ENCODE measurements around the gene SHROOM3.

Gene SHROOM3

DNA sequence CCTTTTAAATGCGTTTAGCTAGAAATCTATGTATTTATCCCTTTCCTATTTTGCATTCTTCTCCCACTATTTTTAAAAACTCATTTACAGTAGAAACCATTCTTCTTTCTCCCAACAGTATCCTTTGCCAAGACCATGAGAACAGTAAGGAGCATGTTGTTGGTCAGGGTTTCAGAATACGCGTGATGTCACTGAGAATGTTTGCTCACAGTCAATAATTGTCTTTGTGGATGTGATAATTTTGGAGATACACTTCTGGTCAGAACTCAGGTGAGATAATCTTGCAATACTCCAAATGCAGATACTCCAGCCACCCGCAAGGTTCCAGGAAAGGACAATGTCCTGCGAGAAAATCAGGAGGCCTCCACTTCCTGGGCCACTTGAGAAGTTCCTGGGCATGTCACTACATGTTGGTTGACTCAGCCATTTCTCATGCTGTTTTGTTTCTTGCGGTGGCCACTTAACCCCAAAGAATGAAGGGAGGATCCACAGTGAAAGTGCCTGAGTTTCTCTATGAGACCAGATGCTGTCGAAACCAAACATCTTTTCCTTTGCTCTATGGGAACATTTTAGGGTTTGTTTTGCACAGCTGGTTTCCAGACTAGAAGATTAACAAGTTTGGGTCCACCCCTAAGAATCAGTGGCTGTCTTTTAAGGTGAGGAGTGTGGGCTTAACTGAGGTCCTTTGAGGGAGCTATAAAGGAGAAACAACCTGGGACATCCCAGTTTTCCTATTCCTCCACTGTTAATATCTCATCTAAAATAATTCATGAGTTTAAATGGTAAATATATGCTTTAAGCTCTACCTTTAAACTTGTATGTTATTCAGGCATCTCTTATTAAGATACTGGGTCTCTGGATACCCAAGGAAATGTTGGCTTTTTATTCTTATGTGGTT lies 346.9 kb downstream of the SHROOM3 start:
- DNase-seq (ENCODE audit: low read depth in 3 of 3): no peak

DNA sequence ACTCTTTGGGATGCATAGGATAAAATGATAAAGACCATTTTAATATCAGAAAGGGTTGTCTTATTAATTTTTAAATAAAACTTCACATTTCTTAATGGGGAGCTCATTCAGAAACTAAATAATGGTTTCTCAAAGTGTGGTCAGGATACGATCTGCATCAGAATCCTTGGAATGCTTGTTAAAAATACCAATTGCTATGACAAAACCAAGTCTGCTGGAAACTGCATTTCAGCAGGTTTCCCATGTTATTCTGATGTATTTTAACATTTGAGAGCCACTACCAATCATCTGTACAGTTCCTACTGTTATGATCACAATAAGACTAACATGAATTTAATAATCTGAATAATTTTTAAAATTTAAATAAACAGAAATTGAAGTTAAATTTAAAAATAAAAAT lies 347.8 kb downstream of the SHROOM3 start:
- DNase-seq (ENCODE audit: low read depth in 3 of 3): no peak

DNA sequence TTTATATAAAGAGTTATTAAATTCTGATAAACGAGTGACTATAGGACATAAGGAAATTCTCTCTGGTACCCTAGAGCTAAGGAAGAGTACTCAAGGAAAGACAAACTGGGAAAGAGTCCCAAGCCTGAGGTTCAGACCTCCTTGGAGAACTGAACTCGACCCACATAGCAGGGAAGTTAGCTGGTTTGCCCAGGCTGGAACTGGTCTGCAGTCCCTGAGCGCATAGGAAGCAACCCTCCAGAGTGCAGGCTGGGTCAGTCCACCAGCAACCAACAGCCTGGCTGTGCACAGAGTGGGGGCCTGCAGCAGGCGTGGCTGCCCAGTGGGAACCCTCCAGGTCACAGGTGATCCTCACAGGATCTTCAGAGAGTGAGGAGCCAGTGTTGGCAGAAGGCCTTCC lies 348.8 kb downstream of the SHROOM3 start:
- DNase-seq (ENCODE audit: low read depth in 3 of 3): no peak

DNA sequence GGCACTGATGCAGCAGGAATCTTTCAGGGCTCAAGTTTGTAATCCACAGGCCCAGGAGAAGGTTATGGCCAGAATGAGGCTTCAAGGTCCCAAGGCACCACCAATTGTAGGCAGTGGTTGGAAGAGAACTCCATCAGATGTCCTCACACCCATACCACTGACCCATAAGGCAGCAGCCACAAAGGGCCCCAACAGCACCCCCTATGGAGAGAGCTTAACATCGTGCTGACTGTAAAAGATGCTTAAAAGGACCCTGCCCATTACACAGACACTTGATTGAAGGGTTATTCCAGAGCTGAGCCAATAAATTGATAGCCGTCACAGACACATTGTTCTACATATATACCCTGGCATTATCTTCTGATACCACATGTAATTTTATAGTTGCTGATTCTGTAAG lies 349.2 kb downstream of the SHROOM3 start:
- no peak for DNase-seq (ENCODE audit: low read depth in 3 of 3)

DNA sequence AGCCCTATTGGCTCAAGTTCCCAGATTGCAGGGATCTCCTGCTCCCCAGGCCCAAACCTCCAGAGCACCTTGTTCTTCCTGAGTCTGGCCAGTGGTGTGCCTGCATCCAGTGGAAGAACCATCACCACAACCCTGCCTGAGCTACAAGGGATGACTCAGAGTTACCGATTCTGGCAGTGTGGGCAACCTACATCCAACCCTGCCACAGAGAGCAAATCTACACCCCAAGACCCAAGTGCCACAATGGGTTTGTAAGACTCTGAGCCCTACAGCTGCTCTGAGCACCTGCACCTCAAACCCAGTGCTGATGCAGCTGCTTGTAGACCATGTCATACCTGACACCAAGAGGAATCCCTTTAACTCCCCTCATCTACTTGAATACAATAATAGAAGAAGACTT lies 352.9 kb downstream of the SHROOM3 start:
- no peak for DNase-seq (ENCODE audit: low read depth in 3 of 3)

DNA sequence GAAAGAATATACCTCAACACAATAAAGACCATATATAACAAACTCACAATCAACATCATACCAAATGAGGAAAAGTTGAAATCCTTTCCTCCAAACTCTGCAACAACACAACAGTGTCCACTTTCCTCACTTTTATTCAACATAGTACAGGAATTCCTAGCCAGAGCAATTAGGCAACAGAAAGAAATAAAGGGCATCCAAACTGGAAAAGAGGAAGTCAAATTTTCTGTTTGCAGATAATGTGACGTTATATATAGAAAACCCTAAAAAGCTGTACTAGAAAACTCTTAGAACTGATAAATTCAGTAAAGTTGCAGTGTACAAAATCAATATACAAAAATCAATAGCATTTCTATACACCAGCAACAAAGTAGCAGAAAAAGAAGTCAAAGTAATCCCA lies 355.3 kb downstream of the SHROOM3 start:
- no peak for DNase-seq (ENCODE audit: low read depth in 3 of 3)

DNA sequence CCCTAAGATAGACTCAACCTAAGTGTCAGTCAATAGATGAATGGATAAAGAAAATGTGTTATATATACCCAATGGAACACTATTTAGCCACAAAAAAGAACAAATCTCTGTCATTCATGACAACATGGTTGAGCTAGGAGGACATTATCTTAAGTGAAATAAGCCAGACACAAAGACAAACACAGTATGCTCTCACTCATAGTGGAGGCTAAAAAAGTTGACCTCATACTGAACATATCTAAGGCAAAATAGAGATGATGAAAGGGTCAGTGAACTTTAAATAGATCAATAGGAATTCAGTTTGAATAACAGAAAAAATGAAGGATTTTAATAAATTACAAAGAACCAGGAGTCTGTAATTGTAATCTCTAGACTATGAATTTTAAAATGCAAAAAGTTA lies 356.4 kb downstream of the SHROOM3 start:
- DNase-seq (ENCODE audit: low read depth in 3 of 3): no peak

DNA sequence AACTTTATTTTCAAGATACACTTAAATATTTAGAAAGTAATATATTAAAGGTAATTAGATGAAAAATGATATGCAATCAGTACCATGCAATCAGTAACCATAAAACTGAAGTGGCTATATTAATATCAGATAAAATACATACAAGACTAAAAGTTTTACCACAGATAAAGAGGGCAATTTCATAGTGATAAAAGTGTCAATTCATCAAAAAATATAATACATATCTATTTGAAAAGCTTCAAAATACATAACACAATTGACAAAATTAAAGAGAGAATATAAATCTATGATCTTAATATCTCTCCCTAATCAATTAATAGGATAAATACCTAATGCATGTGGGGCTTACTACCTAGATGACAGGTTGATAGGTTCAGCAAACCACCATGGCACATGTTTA lies 357.4 kb downstream of the SHROOM3 start:
- no peak for DNase-seq (ENCODE audit: low read depth in 3 of 3)

DNA sequence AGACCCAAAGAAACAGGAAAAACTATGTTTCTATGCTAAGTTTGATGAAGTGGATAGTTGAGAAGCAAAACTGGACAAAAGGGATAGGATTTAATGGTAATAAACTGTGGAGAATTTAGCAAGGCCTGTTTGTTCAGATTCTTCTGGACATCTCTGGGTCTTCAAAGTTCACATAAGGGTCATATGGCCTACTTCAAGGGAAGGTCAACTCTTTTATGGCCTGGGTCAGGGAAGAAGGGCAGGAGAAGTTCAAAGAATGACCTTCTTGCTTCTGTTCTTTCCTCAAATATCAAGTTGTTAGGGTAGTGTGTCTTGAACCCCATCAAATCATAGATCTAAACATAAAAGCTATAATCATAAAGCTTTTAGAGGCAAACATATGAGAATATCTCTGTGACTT lies 360.2 kb downstream of the SHROOM3 start:
- DNase-seq (ENCODE audit: low read depth in 3 of 3): no peak

DNA sequence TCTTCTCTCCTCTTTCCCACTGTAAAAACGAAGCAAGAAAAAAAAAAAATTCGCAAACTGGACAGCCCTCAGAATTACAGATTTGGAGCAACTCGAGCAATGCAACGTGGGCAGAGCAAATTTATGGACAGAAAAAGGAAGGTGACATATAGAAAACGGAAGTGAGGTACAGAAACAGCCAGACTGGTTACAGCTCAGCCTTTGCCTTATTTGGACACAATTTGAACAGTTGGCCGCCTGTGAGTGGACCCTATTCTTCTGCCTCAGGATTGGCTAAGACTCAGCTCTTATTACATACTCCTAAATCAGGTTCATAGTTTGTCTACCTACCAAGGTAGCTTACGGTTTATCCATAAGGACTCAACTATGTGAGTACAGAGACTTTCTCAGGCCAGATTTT lies 364.1 kb downstream of the SHROOM3 start:
- DNase-seq (ENCODE audit: low read depth in 3 of 3): no peak

DNA sequence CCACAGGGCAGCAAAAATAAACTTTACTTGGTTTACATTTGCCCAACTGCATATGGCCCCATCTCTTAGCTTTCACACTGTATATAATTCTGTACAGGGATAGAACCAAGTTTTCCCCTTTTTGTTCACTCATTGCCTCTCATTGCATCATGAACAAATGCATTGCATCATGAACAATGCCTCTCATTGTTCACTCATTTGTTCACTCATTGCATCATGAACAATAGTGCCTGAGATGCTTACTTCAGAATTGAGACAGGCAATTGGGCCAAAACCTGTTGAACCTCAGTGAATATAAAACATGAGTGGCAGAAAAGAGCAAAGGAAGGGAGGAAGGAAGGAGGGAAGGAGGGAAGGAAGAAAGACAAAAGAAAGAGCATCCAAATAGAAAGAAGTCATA lies 364.7 kb downstream of the SHROOM3 start:
- no peak for DNase-seq (ENCODE audit: low read depth in 3 of 3)

DNA sequence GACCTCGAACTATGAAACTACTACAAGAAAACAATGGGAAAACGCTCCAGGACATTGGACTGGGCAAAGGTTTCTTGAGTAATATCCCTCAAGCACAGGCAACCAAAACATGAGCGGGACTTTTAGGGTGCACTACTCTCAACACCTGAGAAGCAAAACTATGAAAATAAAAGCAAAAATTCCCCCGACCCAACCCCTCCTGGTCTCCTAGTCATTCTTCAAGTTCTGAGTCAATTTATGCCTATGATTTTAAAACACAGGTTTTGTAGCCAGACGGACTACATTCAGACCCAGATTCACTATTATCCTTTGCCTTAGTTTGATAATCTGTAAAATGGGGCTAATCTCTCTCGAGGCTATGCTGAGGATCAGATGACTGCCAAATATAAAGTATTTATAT lies 365.9 kb downstream of the SHROOM3 start:
- DNase-seq (ENCODE audit: low read depth in 3 of 3): no peak

DNA sequence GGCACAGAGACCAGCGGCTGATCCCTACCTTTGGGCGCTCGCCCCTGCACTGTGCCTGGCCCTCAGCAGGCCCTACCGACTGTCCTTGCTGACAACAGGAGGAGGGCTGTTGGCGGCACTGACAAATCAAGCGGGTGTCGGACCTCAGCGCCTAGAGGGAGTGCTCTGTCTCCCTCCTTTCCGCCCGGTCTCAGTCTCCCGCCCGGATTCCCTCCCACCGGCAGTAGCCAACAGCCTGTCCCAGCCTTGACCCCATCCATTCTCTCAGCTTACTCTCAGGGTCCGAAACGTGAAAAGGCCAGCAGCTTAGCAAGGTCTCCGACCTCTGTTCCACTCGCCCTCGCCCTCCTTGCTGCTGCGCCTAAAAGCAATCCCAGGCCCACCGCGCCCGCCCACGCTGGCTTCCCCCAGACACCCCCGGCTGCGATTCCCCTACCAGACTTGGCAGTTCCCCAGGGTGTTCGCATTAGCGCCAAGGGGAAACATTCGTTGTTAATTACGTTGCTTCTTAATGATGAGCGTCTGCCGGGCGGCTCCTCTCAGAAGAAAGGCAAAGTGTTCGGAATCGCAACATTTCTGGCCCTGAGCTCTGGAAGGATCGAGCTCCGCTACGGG lies 366.7 kb downstream of the SHROOM3 start:
- DNase-seq (ENCODE audit: low read depth in 3 of 3): no peak

DNA sequence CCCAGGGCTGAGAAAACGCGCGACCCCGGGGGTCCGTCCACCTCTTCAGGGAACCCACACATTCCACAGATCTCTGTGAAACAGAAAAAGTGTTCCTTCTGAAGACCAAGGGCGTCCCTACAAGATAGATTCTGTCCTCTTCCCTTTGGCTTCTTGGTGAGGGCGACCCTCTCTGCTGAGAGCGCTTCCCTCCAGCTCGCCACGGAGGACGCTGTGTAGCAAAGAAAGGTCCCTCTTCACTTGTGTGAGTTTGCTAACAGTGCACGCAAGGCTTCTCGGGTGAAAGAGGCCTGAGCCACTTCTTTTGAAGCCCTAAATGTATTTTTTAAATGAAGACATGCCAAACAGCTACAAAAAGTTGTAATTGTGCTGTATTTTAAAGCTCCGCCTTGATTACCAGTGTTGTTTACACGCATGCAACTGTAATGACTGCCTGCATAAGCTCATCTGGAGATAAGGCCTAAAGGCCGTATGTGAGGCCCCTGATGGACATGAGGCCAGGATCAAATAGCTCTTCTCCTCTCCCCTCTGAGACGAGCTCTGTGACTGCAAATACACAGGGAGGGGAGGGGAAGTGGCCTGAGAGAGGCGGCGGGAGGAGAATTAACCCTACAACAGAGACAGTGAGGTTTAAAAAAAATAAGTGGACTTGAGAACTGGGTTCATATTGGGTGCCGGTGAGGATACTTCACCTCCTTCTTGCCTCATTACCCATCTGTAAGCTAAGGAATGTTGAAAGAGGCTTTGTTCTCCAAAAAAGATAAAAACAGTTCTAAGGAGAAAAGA lies 367.4 kb downstream of the SHROOM3 start:
- DNase-seq (ENCODE audit: low read depth in 3 of 3): no peak

DNA sequence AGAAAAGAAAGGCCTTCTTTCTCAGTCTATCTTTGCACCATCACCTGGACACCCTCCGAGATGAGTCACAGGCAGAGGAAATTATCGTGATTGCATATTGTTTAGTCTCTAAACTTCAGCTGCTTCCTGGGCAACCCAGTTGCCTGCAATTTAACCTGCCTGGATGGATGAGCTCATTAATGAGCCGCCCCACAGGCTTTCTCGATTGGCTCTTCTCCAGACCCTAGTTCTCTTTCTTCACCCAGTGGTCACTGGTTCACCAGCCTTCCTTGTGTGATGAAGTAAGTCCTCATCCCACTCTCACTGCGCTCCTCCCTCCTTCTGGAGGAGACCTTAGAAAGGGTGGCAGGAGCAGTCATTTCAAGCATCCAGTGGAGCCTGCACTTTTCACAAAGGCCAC lies 368.5 kb downstream of the SHROOM3 start:
- DNase-seq (ENCODE audit: low read depth in 3 of 3): no peak

DNA sequence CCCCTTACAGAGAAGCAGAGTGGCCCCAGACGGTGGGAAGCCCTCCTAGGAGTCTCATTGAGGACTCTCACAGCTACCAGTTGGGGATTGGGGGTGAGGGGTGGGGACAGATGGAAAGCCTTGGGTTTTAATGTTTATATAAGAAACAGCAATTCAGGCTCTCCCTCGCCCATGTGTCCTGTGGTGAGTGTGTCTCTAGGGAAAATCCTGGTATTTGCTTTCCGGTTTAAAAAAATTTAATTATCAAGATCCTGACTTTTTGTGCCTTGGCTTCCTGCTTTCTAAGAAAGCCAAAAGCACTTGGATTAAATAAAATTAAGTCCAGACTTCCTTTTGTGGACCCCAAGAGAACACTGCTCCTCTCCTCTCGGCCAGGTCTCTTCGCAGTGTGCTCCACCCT lies 369.1 kb downstream of the SHROOM3 start:
- DNase-seq (ENCODE audit: low read depth in 3 of 3): no peak

DNA sequence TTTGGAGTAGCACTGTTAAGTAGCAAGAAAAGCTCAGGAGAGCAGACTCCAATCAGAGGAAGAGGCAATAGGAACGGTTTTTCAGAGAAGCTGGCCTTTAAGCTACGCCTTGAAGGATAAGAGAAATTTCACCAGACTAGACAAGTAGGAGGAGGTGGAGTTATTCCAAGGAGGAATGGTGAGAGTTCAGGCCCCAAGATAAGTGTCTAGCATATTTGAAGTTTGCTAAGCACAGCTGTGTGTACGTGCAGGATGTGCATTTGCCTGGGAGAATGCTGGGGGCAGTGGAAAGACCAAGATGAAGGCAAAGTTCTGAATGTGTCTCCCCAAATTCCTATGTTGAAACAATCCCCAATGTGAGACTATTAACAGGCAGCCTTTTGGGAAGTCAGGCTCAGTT lies 371.3 kb downstream of the SHROOM3 start:
- DNase-seq (ENCODE audit: low read depth in 3 of 3): no peak

DNA sequence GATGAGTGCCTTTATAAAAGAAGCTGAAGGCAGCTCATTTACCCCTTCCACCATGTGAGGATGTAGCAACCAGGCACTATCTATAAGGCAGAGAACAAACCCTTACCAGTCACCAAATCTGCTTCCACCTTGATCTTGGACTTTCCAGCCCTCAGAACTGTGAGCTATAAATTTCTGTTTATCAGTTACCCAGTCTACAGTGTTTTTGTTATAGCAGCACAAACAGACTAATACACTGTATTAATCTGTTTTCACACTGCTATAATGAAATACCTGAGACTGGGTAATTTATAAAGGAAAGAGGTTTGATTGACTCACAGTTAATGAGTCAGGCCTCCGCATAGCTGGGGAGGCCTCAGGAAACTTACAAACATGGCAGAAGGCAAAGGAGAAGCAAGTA lies 371.7 kb downstream of the SHROOM3 start:
- DNase-seq (ENCODE audit: low read depth in 3 of 3): no peak

DNA sequence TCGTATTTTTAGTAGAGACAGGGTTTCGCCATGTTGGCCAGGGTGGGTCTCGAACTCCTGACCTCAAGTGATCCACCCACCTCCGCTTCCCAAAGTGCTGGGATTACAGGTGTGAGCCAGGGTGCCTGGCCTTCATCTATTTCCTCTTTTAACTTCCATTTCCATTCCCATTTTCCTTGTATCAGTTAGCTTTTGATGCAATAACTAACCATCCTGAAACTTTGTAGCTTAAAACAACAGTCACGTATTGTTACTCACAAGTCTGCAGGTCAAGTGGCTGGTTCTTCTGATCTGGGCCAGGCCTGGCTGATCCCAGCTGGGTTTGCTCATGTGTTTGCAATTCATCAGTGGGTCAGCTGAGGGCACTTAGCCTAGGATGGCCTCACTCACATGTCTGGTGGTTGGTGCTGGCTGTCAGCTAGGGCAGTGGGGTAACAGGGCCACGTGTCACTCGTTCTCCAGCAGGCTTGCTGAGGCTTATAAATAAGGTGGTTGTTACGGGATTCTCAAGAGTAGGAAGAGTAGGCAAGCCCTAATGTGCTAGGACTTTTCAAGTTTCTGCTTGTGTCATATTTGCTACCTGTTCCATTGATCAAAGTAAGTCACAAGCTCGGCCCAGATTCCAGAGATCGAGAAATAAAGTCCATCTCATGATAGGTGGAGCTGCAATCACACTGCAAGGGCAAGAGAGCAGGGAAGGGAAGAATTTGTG lies 374.7 kb downstream of the SHROOM3 start:
- DNase-seq (ENCODE audit: low read depth in 3 of 3): no peak

DNA sequence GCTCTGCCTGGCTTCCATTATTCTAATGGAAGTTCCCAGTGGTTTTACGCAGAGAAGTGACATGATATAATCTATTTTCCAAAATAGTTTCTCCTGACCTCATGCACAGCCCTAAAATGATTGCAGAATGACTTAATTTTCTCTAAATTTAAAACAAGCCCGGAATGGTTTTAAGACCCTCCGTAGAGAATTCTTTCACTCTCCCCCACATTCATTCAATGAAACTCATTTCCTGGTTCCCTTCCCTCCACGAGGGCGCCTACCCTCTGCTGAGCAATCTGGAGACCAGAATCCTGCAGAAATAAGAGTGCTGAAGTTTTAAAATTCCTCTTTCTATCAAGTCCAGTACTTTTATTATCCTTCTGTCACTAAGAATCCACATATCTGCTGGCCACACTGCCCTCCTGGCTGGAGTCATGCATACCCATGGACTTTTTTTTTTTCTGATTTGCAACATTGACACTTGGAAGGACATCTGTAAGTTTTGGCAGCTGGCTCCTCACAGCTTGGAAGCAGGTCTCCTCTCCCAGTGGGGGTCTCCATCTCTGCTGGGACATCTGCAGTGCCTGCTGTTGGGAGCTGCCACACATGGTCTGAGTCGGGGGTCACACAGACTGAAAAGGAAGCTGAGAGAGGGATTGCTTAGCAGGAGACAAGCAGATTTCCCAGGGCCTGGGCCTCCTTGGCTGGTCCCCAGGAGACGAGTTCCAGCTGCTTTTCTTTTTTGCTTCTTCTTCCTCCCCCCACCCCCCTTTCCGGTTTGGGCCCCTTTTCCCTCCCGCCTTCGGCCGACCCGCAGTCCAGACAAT lies 376.8 kb downstream of the SHROOM3 start:
- no peak for DNase-seq (ENCODE audit: low read depth in 3 of 3)

DNA sequence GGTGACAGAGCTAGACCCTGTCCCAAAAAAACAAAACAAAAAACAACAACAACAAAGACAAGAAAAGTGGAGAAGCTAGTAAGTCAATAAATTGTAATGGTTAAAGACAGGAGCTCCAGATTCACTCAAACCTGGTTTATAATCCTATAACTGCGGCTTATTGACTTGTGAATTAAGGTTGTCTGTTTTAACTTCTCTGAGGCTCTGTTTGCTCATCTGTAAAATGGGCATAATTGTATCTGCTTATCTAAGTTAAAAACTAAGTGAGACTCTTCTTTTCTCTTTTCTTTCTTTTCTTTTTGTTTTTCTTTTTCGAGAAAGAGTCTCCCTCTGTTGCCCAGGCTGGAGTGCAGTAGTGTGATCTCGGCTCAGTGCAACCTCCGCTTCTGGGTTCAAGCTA lies 378.0 kb downstream of the SHROOM3 start:
- no peak for DNase-seq (ENCODE audit: low read depth in 3 of 3)

Measured in stimulated activated CD4-positive, alpha-beta T cell treated with anti-CD3 and anti-CD28 coated beads, TNF-alpha, amount 100 ng/mL, for 4 hours (primary cell).